ENCODE data around the gene EEA1. TPM values are rescaled to one million over a fixed set of nuclear protein-coding genes. Genes with fewer than 3 reads are reported as not detected.

Gene EEA1
- total RNA-seq, 1 donor from 2014 or later, result 41.8 TPM

GRCh38 chr12:92938638-92939037 is 9.5 kb upstream of the EEA1 start:
- Mint-ChIP-seq H3K36me3 (ENCODE audit: low read depth) (no peaks in the 10 kb centered on the region), H3K27me3 (ENCODE audit: low read depth) (no peaks in the 10 kb centered on the region), H3K4me1 (ENCODE audit: low read depth) (peaks cover 9% of the 10 kb centered on the region), H3K9me3 (ENCODE audit: low read depth) (no peaks in the 10 kb centered on the region), H3K27ac (ENCODE audit: unreplicated experiment) (no peak overlapping the region), H3K4me3 (ENCODE audit: unreplicated experiment) (no peak overlapping the region)
- no peak for DNase-seq (ENCODE audit: low spot score)
- no peak for TF ChIP-seq CTCF (IDR thresholded peaks at IDR 0.05)

- no peak overlapping the region for H3K4me3 Mint-ChIP-seq (ENCODE audit: unreplicated experiment)
- no peak for DNase-seq (ENCODE audit: low spot score)
- no peak overlapping the region for H3K27ac Mint-ChIP-seq (ENCODE audit: unreplicated experiment)
- H3K27me3 Mint-ChIP-seq (ENCODE audit: low read depth), result no peaks in the 10 kb centered on the region
- no peaks in the 10 kb centered on the region for H3K36me3 Mint-ChIP-seq (ENCODE audit: low read depth)
- no peaks in the 10 kb centered on the region for H3K9me3 Mint-ChIP-seq (ENCODE audit: low read depth)
- no peak for TF ChIP-seq CTCF (IDR thresholded peaks at IDR 0.05)
- peaks cover 3% of the 10 kb centered on the region for H3K4me1 Mint-ChIP-seq (ENCODE audit: low read depth)
Measured at GRCh38 chr12:92938018-92938417, 8.9 kb upstream of the EEA1 start.

- Mint-ChIP-seq H3K4me3 (ENCODE audit: unreplicated experiment) (no peak overlapping the region), H3K27me3 (ENCODE audit: low read depth) (no peaks in the 10 kb centered on the region), H3K9me3 (ENCODE audit: low read depth) (no peaks in the 10 kb centered on the region), H3K27ac (ENCODE audit: unreplicated experiment) (no peak overlapping the region), H3K36me3 (ENCODE audit: low read depth) (no peaks in the 10 kb centered on the region), H3K4me1 (ENCODE audit: low read depth) (peaks cover 7% of the 10 kb centered on the region)
- TF ChIP-seq CTCF (IDR thresholded peaks at IDR 0.05), result no peak
- DNase-seq (ENCODE audit: low spot score), result no peak
Measured at GRCh38 chr12:92933606-92934005, 4.5 kb upstream of the EEA1 start.

GRCh38 chr12:92930421-92930820 is 1.3 kb upstream of the EEA1 start:
- H3K4me3 Mint-ChIP-seq (ENCODE audit: unreplicated experiment), result peak overlapping the region; percentile 81
- H3K4me1 Mint-ChIP-seq (ENCODE audit: low read depth), result peaks cover 32% of the 10 kb centered on the region
- no peak for TF ChIP-seq CTCF (IDR thresholded peaks at IDR 0.05)
- peak overlapping the region; percentile 99 for H3K27ac Mint-ChIP-seq (ENCODE audit: unreplicated experiment)
- H3K27me3 Mint-ChIP-seq (ENCODE audit: low read depth), result no peaks in the 10 kb centered on the region
- no peaks in the 10 kb centered on the region for H3K9me3 Mint-ChIP-seq (ENCODE audit: low read depth)
- DNase-seq (ENCODE audit: low spot score), result no peak
- H3K36me3 Mint-ChIP-seq (ENCODE audit: low read depth), result no peaks in the 10 kb centered on the region

GRCh38 chr12:92929983-92930382 is 888 bp upstream of the EEA1 start:
- H3K27ac Mint-ChIP-seq (ENCODE audit: unreplicated experiment), result peak overlapping the region; percentile 99

More at GRCh38 chr12:92929983-92930382, 888 bp upstream of the EEA1 start:
- no peak for TF ChIP-seq CTCF (IDR thresholded peaks at IDR 0.05)
- DNase-seq (ENCODE audit: low spot score), result no peak
- peaks cover 37% of the 10 kb centered on the region for H3K4me1 Mint-ChIP-seq (ENCODE audit: low read depth)
- H3K27me3 Mint-ChIP-seq (ENCODE audit: low read depth), result no peaks in the 10 kb centered on the region
- peak overlapping the region; percentile 81 for H3K4me3 Mint-ChIP-seq (ENCODE audit: unreplicated experiment)
- no peaks in the 10 kb centered on the region for H3K36me3 Mint-ChIP-seq (ENCODE audit: low read depth)
- no peaks in the 10 kb centered on the region for H3K9me3 Mint-ChIP-seq (ENCODE audit: low read depth)
